ENCODE results near the gene SORCS3.

DNA sequence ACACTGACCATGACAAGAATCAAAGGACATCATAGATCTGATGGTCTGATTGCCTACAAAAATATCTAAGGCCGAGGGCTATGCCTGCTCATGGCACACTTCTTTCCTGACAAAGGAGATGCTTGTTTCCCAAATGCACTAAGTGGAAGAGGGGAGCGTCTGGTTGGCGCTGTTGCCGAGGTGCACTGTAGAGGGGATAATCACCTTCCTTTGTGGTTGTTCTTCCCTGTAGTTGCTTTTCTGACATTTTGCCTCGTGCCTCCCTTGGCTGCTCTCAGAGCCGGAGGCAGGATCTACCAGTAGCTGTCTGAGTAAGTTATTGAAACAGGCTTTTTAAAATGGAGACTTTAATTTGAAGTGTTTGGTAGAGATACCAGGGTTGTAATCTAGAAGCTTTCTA is 352.0 kb downstream of the SORCS3 start:
- no peak for TF ChIP-seq POLR2A (IDR thresholded peaks at IDR 0.05)
- TF ChIP-seq, protein P1, sequence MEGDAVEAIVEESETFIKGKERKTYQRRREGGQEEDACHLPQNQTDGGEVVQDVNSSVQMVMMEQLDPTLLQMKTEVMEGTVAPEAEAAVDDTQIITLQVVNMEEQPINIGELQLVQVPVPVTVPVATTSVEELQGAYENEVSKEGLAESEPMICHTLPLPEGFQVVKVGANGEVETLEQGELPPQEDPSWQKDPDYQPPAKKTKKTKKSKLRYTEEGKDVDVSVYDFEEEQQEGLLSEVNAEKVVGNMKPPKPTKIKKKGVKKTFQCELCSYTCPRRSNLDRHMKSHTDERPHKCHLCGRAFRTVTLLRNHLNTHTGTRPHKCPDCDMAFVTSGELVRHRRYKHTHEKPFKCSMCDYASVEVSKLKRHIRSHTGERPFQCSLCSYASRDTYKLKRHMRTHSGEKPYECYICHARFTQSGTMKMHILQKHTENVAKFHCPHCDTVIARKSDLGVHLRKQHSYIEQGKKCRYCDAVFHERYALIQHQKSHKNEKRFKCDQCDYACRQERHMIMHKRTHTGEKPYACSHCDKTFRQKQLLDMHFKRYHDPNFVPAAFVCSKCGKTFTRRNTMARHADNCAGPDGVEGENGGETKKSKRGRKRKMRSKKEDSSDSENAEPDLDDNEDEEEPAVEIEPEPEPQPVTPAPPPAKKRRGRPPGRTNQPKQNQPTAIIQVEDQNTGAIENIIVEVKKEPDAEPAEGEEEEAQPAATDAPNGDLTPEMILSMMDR (IDR thresholded peaks at IDR 0.05 in 4 of 5, conservative IDR thresholded peaks at IDR 0.05 in 1 of 5), result no peak
